Measurements from ENCODE around the gene PRKAG1.

Gene PRKAG1

GRCh38 chr12:49030714-49031572, 12.4 kb upstream of the PRKAG1 start:
- DNase-seq, result no peak

GRCh38 chr12:49030119-49030518, 11.5 kb upstream of the PRKAG1 start:
- DNase-seq, result no peak

GRCh38 chr12:49028666-49029275, 10.2 kb upstream of the PRKAG1 start:
- no peak for DNase-seq

DNA sequence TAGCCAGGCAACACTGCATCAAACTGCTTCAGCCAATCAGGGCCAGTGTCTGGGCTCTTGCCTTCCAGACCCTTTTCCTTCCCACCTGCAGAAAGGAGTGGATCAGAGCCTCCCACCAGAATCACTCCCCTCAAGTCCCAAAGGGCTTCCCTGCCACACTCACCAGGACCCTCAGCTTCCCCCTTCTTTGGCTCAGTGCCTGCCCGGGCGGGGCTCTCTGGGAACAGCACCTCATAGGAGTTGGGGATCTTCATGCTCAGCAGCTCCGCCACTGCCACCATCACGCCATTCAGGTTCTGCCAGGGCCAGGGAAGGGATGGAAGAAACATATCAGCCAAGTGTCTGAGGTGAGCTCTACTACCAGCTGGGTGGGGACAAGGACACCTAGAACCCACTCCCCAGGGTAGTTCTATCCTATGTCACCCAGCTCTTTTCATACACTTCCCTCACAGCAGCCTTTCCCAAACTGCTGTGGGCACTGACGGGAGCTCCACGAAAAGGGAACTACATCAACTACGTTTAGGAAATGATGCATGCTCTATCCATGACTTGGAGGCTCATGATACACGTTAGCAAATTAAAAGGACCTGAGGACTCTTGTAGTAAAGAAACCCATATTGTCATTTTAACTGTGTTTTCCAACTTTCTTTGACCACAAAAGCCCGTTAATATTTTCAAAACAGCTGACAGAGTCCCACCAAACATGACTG, 9.4 kb upstream of the PRKAG1 start:
- no peak for DNase-seq

DNA sequence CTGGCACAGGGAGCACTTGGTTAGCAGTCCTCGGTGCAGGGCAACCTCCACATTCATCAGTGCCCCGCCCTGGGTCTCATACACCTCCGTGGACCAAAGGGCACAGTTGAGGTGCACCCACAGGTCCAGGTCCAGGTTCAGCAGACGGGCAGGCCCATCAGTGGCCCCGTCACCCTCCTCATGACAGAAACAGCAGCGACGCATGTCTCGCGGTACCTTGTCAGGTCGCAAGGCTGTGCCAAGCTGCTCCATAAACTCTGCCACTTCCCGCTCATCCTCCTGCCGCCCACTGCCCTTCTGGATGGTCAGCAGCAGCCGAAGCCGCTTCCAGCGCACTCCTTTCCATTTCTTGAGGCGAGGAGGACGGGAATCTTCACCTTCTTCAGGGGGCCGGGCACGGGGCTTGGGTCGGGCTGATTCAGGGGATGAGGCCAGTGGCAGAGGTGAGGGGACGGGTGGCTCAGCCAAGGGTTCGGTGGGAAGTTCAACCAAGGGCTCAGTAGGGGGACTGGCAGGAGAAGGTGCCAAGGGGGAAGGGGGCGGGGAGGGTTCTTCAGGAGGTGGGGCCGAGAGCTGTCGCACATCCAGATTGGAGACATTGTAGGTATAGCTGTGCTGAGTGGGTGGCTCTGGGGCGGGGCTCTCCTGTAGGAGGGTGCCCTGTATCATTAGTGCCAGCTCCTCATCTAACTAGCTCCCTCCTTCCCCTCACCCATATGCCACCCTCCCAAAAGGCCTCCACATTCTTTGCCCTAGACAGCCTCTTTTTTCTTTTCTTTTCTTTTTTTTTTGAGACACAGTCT, 8.3 kb upstream of the PRKAG1 start:
- DNase-seq, result no peak

- no peak for DNase-seq
These were observed 7.5 kb upstream of the PRKAG1 start for GRCh38 chr12:49026101-49026500.

DNA sequence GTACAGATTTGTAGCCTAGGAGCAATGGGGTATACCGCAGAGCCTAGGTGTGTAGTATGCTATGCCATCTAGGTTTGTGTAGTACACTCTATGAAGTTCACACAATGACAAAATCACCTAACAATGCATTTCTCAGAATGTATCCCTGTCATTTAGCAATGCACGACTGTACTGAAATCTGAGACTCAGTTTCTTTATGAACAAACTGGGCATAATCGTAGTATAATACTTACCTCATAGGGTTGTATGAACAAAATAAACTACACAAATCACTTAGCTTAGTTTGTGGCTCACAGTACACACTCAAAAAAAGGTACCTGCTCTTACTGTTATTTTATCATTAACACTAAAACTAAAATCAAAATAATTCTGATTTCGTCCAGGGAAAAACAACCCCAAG, 6.9 kb upstream of the PRKAG1 start:
- no peak for DNase-seq

GRCh38 chr12:49024543-49024942, 6.0 kb upstream of the PRKAG1 start:
- no peak for DNase-seq

DNA sequence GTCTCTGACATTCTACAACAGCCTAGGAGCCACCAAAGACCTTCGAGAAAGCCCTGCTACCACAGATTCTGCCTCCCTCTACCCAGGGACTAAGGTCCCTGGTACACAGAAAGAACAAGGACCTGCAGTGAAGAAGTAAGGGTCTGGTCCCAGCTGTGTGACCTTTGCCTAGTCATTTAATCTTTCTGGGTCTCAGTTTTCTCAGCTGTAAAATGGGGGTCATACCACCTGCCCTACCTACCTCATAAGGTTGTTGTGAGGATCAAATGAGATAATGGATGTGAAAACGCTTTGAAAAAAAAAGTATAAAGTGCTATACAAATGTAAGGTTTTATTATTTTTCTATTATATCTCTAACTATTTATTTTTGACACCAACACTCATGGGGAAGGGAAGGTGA, 5.2 kb upstream of the PRKAG1 start:
- DNase-seq, result no peak

DNA sequence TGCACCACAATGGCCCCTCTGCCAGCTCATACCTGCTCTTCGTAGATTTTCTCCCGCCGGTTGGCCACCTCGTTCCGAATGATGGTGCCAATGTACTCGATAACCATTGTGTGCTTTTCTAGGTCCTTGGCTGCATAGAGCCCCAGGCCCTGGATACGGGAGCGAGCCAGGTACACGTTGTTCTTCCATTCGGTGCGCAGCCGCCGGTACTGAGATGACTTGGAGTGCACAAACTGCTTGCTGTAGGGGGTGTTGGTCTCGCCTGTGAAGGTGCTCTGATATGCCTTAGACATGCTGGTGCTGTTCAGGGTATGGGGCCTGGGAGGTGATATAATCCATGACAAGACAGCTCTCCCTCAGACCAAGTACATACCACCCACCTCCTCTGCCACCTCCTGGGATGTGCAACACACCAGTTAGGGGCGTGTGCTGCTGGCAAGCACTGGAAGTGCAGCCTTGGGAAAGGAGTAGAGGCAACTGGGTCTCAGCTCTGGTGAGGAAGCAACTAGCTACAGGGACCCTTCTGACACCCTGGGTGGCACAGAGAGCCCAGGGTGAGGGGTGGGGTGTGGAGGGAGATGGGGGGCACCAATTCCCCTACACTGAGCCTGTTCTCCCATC, 4.1 kb upstream of the PRKAG1 start:
- DNase-seq, result no peak

DNA sequence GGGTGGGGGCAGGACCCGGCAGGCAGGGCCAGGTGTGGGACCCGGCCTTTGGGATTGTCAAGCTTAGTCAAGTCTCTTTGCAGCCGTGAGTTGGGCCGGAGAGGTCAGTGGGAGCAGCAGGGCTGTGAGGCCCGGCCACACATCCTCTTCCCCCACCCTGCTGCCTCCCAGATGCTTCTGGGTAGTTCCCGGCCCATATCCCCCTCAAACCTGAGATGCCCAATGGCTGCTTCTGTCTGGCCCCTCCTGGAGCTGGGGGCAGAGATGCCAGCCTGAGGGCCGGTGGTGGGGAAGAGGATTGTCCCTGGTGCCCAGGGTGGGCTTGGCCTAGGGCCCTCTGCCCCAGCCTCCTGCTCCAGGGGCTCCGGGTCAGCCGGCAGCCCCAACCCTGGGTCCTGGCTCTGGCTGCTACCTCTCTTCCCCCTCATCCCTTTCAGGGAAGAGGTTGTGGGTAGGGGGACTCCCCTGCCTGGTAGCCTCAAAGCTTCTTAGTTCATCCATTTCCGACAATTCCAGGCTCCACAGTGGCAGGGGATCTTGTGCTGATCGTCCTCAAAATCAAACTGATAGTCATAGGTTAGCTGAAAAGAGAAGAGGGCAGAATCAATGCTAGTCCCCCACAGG, 2.8 kb upstream of the PRKAG1 start:
- DNase-seq, result no peak

DNA sequence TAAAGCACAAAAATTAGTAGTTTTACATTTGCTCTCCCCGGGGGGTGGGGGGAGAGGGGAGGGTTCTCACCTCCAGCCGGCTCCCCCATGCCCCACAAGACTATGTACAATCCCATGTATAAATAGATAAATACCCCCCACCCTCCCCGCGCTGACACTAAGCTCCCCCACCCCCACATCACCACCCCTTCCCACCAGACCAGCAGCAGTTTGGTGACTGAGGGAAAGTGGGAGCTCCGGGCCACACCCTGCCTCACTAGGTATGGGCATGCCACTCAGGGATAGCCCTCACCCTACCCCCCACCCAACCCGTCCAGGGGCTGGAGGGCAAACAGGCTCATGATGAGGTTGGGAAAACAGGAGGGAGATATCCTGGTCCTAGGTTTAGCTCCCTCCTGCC, 1.9 kb upstream of the PRKAG1 start:
- no peak for DNase-seq

- peak; percentile 21 for DNase-seq
These were observed 1.1 kb upstream of the PRKAG1 start for GRCh38 chr12:49019443-49020324.

- no peak for DNase-seq
These were observed 499 bp upstream of the PRKAG1 start for GRCh38 chr12:49019120-49019430.

DNA sequence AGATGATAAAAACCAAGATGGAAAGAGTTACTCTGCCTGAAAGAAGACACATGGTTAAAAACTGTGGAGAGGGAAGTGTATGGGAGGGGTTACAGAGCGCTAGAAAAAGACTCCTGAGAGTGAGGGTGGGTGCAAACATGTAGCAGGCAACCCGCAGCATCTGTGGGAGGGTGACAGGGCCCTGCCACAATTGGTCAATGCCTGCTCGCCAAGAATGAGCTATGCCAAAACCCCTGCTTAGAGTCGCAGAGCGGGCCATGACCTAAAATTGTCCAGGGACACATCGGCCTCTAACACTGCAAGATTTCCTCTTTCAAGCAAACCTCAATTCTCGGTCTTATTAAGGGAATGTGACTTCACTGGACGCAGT, 700 bp downstream of the PRKAG1 start:
- DNase-seq, result peak; percentile 32

GRCh38 chr12:49015196-49015595, 3.4 kb downstream of the PRKAG1 start:
- no peak for DNase-seq

- DNase-seq, result no peak
These were observed 4.0 kb downstream of the PRKAG1 start for GRCh38 chr12:49014547-49014946.

DNA sequence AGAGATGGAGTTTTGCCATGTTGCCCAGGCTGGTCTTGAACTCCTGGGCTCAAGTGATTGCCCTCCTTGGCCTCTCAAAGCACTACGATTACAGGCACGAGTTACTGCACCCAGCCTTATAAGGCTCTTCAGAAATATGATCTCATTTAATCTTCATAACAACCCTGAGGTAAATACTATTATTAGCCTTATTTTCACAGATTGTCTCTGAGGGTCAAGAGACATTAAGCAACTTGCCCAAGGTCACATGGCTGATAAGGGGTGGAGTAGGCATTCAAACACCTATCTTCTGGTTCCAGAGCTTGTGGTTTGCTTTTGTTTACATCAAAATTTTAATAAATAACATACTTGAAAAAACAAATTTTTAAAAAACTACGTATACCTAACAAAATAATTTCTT, 5.1 kb downstream of the PRKAG1 start:
- DNase-seq, result no peak

DNA sequence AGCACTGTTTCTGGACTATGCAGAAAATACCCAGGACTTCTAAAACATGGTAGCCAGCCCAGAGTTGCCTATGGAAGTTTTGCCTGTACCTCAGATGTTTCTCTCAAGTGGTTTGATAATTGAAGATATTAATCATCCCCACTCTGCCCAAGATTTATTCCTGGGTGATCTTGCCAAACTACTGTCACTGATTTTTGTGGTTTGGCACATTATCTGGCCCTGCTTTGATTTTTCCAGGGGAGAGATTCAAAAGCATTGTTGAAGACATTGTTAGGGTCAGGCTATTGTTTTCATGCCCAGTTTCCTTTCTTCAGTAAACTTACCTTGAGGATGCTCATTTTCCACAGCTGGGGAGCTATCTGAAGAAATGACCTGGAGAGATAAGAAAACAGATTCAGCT, 5.8 kb downstream of the PRKAG1 start:
- no peak for DNase-seq

DNA sequence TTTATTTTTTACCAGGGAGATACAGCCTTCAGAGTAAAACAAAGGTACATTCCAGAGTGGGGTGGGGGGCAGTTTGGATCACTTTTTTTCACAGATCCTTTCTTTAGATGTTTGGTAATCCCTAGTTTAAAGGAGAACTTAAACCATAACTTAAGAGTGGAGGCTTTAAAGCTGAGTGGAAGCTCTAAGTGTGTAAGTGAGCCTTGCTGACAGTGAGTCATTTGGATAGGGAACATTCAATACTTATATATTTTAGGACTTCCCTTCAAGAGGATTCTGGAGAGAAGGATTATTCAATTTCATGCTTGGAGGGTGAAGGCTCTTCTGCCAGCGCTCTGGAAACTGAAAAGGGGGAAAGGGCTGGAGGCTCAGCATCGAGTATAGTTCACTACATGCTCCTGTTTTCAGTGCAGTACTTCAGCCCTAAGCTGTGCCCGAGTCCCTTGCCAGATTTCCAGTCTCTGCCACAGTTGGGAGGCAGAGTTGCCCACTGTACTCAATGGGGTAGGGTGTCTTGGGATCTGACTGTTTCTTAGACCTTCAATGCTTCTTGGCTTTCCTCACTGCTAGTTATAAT, 8.4 kb downstream of the PRKAG1 start:
- no peak for DNase-seq

- no peak for DNase-seq
These were observed 9.6 kb downstream of the PRKAG1 start for GRCh38 chr12:49008943-49009342.

Data from stimulated activated CD4-positive, alpha-beta T cell treated with anti-CD3 and anti-CD28 coated beads, Interleukin-12 subunit alpha, Interleukin-12 subunit beta, amount 100 ng/mL, for 4 hours (primary cell).